Measurements from ENCODE around the gene ARMC2.
"Not testable (repeated sequence)": the region's sequence is repeated elsewhere in the genome, so short reads cannot be mapped to it uniquely, and the experiment has no call there.

The ARMC2 gene

DNA sequence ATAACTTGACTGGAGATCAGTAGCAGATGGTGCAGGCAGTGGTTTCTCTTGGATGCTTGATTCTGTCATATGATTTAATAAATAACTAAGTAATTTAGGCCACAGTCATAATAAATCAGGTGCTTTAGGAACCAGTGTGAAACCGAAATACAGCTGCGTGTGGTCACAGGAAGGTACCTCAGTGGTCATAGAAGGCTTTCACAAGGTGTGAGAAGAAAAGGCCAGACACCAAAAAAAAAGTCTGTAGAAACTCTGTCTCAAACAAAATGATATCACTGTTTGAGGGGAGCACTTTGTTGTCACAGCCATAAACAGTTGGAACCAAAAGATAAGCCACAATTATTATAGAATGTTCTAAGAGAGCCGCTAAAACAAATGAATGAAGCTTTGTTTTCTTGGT, 56.5 kb downstream of the ARMC2 start:
- in situ Hi-C loops (cut with MboI; ENCODE audit: low sequenced_read_pairs) = no loop called here

DNA sequence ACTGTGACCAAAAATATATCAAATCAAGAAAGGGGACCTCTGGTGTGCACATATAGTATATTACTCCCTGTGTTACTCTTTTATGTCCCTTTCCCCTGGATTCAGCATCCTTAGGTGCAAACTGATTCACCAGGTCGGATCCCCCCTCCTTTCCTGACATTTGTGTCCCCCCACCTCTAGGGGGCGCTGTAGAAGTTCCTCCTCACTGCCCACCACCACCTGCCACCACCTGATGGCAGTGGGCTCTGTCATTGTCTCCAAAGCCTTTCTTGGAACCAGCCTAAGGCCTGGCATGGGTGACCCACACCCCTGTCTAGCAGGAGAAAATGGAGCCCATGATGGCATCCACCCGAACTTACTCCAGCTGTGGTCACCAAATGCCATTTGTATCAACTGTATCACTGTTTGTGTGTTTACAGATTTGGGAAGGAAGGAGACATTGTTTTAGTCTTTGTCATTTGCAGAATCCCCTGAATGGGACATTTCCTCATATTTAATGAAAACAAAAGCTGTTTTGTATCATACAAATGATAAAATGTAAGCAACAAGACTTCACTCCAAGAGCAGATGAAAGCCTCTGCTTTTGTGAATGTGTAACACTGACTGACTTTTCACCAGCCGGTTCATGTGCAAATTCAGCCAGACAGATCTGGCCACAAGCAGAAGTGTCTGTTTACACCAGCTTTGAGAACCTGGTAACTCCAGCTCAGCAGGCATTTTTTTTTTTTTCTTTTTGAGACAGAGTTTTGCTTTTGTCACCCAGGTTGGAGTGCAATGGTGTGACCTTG, 66.2 kb downstream of the ARMC2 start:
- in situ Hi-C loops (cut with MboI; ENCODE audit: low sequenced_read_pairs) = no loop called here

DNA sequence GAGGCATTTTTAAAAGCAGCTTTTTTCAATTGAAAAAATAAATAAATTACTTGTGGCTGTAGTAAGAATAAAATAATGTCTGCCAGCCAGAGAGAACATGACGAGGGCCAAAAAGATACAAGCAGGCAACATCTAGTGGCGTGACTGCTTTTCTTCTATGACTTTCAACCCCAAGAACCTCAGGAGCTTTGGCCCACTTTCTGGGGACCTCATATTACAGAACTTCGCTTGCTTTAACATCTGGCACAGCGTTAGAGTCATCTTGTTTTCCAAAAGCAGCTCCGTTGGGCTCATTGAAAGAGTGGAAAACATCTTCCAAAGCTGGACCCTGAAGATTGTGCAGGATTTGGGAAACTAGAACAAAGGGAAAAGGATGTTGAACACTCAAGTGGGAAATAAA, 67.0 kb downstream of the ARMC2 start:
- in situ Hi-C loops (cut with MboI; ENCODE audit: low sequenced_read_pairs) = no loop called here

DNA sequence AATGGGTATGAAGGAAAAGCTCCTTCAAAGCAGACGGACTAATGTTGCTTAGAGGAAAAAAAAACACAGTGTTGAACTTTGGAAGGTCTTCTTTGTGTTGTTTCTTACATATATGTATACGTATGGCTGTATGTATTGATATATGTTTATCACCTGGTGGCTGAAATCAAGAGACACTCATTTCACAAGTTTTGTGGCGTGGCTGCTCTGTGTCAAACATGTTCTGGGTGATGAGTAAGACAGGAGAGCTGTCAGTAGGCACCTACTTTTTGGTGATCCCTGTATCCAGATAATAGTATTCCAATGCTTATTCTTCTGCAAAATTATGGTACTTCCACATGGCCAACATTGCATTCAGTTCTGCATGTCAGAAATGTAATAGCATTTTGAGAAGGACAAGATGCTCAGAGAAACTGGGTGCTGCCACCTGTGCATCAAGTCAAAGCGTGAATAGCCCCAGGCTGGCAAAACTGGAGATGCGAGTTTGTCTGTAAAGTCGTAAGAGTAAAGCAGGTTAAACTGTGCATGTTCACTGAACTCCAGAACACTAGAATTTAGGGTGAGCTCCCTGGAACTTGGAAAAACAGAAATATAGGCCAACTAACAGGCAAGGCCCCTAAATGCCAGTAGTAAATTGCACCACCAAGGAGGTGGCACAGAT, 67.9 kb downstream of the ARMC2 start:
- in situ Hi-C loops (cut with MboI; ENCODE audit: low sequenced_read_pairs) = no loop called here

DNA sequence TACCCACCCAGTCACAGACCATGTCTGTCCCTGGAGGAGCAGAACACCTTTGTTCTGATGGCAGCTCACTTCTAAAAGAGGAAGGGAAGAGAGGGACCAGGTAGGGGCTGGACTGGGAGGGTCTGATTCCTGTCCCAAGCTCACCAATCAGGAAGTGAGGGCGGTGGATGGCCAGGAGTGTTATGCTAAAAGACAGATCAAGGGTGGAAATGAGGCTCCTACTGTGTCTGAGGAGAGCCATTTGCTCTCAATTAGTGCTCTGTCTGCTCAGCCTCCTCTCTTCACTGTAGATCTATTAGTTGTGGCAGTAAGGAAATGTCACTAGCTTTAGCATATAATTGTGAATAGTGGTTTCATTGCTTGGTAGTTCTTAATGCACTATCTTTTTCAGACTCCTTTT, 72.5 kb downstream of the ARMC2 start:
- in situ Hi-C loops (cut with MboI; ENCODE audit: low sequenced_read_pairs) = no loop called here

DNA sequence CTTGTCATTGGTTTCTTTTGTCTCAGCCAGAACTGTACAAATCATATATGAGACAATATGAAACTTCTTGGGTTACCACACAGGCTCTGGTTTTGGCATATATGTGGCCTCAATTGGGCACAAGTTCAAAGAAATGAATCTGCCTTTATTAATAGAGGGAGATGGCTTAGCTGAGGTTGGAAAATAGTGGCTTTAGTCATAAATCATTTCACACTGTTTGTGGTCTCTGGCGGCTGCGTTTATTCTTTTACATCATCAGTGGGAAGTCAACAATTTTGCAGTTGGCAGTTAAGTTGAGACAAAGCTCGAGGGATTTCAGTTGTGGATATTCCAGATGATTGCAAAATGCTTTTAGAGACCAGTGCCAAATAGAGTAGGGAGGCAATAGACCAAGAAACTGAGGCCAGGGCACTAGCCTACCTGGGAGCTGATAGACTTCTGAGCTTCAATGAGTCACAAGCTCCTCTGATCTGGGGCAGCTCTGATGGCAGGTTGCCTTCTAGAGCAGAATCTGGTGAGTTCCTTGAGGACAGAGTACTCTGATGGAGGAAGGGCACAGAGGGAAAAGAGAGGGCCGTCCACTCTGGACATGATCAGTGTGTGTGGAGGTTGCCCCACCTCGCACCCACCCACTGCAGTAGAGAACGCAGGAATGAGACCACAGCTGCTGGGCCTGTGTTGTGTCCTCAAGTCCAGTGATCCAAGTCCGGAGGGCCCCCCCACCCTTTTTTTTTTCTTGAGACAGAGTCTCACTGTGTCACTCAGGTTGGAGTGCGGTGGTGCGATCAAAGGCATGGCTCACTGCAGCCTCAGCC, 73.5 kb downstream of the ARMC2 start:
- in situ Hi-C loops (cut with MboI; ENCODE audit: low sequenced_read_pairs) = no loop called here

DNA sequence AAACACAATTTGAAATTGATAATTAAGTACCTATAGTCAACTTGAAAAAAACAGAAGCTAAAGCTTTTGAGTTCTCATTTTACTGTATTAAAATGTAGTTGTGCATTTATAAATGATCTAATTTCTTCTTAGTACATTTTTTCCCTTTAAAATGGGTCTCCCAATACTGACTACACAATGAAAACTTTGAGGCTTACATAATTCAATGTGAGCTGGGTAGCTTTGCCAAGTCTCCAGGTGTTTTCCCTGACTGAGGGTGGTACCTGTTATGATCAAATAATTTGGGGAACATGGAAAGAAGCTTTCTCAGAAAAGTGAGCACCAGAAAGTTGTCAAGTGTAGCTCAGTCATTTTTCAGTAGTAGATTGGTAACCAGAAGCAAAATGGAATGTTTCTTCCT, 74.3 kb downstream of the ARMC2 start:
- in situ Hi-C loops (cut with MboI; ENCODE audit: low sequenced_read_pairs) = no loop called here

DNA sequence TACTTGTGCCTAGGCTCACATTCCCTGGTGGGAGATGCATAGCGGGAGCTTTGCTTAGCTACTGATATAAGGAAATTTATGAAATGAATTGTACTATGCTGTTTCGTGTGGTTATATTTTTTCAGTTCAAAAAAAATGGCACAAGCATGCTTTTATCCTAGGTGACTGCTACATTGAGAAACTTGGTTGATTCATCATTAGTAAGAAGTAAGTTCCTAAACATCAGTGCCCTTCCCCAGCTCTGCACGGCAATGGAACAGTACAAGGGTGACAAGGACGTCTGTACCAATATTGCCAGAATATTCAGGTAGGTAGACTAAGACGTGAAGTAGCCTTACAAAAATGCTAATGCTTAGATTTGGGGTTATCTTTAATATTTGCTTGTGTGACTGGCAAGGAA, 79.7 kb downstream of the ARMC2 start:
- in situ Hi-C loops (cut with MboI; ENCODE audit: low sequenced_read_pairs) = no loop called here

DNA sequence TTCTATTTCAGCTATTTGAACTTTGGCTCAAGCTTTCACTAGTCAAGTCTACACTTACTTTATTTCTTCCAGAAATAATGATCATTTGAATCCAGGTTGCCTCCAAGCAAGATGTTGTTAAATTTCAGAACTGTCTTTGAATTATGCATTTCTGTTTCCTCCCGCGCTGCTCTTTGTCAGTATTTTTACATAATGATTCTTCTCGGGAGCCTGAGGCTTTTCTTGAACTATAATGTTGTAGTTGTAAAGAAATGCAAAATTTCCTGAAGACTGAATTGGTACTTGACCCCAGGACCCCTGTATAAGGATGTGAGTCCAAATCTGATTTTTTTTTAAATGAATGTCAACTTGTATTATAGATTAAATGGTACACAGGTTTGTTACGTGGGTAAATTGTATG, 80.4 kb downstream of the ARMC2 start:
- in situ Hi-C loops (cut with MboI; ENCODE audit: low sequenced_read_pairs) = no loop called here

DNA sequence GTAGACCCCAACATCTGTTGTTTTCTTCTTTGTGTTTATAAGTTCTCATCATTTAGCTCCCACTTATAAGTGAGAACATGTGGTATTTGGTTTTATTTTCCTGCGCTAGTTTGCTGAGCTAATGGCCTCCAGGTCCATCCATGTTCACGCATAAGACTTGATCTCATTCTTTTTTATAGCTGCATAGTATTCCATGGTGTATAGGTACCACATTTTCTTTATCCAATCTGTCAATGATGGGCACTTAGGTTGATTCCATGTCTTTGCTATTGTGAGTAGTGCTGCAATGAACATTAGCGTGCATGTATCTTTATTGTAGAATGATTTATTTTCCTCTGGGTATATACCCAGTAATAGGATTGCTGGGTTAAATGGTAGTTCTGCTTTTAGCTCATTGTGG, 82.9 kb downstream of the ARMC2 start:
- in situ Hi-C loops (cut with MboI; ENCODE audit: low sequenced_read_pairs) = not testable (repeated sequence)

DNA sequence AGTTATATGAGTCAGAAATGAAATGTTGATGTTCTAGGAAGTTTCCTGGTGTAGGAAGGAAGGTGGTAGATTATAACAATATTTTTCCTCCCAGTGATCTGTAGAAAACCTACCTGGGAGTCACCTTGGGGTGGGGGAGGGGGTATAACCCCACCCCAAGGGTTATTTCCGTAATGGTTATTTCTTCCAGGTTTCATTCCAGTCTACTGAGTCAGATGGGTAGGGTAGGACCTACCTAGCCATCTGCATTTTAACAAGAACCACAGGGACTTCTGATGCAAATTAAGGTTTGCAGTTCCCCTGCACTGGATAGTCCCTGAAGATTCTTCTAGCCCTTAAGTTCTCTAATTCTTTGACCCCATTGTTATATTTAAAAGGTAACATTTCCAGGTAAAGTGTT, 88.9 kb downstream of the ARMC2 start:
- in situ Hi-C loops (cut with MboI; ENCODE audit: low sequenced_read_pairs) = no loop called here

DNA sequence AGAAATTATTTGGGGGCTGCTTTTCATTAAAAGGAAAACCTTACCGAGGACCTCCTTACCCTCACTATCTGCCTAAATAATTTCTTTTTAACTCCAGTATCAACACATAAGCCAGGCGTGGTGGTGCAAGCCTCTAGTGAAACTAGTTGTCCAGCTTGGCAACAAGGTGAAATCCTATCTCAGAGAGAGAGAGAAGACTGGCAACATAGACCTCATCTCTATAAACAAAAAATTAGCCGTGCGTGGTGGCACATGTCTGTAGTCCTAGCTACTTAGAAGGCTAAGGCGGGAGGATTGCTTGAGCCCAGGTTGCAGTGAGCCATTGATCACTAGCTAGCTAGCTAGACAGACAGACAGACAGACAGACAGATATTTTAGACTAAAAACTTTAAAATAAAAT, 92.5 kb downstream of the ARMC2 start:
- in situ Hi-C loops (cut with MboI; ENCODE audit: low sequenced_read_pairs) = no loop called here

DNA sequence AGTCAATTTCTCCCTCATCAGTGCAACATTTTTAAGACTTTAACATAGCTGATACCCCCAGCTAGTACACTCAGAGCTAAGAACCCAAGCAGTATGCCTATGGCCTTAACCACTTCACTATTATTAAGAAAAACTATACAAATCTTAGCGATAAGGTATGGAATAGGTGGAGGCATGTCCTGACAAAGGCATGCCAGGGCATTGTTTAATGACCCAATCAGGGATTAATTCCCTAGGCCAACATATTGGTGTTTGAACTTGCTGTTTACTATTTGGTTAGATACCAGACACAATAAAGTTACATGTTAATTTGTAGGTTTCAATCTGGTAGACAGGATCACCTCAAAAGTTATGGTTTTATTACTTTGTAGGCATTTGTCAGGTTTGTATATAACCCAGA, 93.1 kb downstream of the ARMC2 start:
- in situ Hi-C loops (cut with MboI; ENCODE audit: low sequenced_read_pairs) = no loop called here

DNA sequence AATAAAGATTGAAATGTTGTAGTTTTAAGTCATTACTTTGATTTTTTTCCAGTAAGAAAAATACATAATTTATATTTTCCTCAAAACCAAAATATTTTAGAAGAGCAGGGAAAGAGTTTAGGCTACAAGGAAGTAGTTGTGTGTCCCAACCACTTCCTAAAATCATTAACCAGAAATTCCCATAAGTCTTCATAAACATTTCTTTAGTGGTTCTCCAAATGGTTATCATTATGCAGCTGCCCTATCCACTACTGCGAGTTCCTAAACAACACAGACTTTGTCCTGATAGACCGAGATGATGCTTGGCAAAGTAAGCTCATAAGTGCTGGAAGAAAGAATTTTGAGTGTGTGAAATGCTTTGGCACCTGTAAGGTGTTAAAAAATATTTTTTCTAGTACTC, 93.6 kb downstream of the ARMC2 start:
- in situ Hi-C loops (cut with MboI; ENCODE audit: low sequenced_read_pairs) = no loop called here

DNA sequence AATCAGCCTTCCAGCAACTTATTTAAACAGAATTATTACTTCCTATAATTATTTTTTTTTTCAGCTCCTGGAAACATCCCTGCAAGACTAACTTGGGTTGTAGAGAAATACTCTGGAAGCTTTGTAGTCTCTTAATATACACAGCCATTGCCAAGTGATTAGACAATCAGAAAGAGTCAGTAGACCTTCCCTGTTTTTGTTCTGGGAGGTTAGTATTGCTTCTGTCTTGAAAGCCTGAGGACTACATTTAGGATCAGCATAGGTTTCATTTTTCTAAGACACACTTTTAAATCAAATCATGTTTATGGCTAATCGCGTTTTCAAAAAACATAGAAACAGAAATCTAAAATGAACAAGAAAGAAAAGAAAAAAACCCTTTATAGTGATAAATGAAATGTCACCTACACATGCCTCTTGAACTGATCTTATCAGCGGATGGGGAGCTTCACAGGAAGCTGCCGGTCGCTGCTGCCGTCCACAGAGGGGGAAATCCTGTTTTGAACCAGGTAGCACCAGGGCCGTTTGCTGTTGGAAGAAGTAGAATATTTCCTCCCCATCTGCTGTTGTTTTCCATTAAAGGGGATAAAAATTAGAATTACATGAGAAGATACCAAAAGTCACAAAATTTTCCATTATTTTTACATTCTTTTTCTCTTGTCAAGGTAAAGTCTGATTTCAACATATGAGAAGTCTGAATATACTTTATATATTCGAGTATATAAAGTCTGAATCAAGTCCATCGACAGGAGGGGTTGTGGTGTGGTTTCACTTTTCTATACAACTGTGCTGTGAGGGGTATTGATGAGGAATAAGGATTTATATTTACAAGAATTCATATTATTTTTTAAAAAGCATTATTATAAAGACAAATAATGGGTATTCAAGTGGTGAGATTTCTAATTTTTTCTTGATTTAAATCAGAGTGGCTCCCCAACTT, 94.6 kb downstream of the ARMC2 start:
- in situ Hi-C loops (cut with MboI; ENCODE audit: low sequenced_read_pairs) = no loop called here

DNA sequence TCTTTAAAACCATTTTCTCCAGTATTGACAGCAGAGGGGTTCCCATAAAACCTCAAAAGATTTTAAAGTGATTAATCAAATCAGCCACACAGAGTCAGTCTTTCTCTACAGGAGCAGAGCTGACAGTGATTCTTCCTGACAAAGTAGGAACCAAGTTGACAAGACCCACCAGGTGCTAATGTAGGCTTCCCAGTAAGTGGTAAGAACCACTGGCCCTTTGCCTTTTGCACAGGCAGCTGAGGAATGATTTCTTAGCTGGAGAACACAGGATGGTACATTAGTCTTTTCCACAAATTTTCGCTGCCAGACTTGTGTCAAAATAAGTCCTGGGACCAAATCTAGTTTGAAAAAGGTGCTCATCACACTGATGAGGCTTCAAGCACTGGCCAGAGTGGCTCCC, 95.8 kb downstream of the ARMC2 start:
- in situ Hi-C loops (cut with MboI; ENCODE audit: low sequenced_read_pairs) = no loop called here

DNA sequence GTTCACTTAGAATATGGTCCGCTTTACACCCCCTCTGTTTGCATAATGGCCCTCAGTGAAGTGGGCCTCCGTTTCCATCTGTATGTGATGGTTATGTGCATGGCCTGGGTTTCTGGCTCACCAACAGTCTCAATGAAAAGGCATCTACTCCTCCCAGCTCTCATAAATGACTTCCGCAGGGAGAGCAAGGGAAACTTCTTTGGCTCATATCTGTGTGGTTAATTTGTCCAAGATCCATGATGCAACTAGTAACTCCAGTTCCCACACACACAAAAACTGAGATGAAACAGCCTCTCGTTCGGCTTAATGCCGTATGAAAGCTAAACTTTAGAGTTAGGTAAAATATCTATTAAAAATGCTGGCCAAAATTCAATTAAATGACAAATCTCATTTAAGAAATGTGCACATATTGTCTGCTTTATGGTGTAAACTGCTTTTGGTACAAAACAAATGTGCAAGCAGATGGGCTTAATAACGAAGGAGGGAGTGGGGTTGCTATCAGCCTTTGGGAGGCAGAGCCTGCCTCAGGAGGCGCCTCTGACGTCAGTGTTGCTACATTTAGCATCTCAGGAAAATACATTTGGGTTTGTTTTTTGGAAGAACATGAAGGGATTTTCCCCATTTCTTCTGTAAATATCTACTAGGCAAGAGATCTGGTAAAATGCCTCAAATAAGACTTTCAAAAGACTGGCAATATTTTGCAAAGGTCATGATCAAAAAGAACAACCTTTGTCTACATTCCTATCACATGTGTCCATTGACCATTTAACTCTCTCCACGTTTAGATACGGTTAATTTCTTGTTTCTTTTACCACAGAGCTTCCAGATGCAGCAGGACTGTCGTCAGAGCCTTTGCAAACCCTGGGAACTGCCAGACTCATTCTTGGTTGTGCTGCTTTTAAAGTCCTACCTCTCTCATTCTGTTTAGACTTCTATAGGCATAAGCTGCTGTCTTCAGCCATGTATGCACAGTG, 96.8 kb downstream of the ARMC2 start:
- in situ Hi-C loops (cut with MboI; ENCODE audit: low sequenced_read_pairs) = no loop called here

DNA sequence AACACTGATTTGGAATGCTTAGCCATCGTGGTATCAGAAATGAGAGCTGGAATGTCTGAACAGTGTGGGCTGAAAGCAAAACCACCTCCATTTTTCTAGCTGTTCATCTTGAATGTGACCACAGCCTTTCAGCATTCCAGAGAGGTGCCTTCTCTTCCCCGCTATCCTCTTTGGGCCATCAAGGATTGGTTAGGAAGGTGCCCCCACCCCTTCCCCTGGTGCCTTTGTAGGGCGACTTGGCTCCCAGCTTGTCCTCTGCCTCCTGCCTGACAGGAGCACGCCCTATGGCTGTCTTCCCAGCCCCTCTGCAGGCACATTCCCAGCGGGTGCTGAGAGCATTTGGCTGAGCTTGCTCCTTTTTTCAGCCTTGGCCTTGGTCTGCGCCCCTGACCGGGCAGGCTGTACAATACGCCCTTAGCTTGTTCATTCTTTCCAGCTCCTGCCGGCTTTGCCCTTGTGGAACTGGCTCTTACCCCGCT, 97.5 kb downstream of the ARMC2 start:
- in situ Hi-C loops (cut with MboI; ENCODE audit: low sequenced_read_pairs) = no loop called here

DNA sequence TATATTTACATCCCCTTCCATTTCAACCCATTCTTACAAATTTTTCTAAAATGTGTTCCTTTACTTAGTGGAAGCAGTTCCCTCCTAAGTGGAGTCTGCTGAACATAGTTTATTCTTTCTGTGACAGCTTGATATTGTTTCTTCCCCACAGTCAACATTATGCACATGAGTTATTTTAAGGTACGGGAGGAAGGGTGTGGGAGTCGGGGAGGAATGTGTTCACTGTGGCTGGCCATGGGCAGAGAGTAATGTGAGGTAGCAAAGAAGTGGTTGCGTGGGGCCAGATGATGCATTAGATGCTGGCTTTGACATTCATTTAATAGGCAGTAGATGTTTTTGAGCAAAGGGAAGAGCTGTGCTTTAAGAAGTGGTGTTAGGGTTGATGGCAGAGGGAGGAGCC, 98.5 kb downstream of the ARMC2 start:
- in situ Hi-C loops (cut with MboI; ENCODE audit: low sequenced_read_pairs) = no loop called here
